NCI-H1930 (cell line): ENCODE results near the gene RIMBP2.

Experiments
- DNase-seq, 2 experiments: peaks; one replicate each; lab custom pipeline; 2025; lab: John Stamatoyannopoulos, UW

RIMBP2 gene

DNA sequence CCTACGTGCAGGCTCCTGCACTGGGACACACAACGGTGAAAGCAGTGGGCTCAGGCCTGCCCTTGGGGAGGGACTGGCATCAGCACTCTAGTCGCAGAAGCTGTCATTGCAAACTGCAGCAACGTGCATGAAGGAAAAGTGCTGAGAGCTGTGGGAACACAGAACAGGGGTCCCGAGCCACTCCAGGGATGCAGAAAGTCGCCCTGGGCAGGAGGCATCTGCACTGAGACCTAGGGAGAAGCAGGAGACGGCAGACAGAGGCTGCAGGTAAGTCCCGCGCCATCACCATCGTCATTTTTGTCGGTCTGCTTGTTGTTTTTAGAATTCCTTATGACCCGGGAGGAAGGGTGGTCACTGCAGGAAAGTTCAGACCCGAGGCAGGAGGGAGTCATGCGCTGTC lies 21.6 kb upstream of the RIMBP2 start:
- DNase-seq, result no peak

DNA sequence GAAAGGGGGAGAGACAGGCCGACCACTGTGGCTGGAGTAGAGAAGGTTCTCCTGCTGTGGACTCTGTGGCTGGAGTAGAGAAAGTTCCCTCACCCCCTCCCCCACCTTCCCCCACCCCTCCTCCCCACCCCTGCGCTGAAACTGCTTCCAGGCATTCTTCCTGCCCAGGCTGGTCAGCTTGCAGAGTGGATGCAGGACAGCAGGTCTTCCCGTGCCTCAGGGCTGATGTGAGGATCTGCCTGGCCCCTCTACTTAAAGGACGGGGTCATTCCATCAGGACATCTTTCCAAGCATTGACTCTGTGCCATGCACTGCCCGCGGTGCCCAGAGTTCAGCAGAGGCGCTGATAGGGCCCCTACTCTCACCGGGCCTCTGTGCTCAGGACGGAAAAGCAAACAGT lies 13.2 kb upstream of the RIMBP2 start:
- DNase-seq, result no peak

DNA sequence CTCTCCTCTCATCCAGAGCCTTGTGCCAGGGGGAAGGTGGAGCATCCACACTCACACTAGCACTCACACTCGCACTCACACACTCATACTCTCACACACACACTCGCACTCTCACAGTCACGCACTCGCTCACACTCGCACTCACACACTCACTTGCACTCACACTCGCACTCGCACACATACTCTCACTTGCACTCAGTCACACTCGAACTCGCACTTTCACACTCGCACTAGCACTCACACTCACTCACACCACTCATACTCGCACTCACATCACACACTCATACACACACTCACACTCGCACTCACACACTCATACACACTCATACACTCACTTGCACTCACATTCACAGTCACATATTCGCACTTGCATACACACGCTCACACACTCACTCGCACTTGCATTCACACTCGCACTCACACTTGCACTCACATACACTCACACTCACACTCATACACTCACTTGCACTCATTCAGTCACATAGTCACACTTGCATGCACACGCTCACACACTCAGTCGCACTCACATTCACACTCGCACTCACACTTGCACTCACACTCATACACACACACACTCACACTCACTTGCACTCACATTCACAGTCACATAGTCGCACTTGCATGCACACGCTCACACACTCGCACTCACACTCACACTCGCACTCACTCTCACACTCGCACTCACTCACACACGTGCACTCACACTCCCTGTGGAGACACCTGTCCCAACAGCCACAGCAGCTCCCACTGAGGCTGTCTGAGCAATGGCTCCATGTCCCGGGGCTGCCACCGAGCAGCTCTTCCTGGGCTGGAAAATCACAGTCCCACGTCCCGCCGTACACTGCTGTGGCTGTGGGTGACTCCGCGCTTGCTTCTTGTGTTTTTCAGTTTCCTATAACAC lies 12.3 kb upstream of the RIMBP2 start:
- no peak for DNase-seq

DNA sequence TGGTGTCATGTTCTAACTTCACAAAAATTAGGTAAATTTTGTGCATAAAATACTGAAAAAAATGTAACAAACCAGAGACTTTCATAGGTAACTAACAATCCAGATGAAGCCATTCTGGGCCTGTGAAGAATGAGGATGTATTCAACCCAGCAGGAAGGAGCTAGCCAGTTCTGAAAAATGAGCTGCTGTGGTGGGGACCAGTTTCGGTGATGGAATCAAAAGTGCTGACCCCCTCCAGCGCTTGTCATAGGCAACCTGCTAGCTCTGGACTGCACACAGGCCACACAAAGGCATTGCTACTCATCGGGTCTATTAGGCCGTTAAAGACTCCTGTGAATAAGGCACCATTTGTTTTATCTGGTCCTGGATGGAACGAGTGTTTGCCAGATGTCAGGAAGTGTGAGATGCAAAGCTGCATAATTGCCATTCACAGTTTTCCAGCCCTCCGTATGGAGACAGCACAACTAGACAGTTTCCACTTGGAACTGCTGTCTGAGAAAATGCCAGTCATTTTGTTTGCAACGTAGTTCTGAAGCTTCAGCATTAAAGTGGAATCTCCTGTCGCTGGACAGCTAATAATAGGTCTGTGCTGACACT lies 3.3 kb upstream of the RIMBP2 start:
- no peak for DNase-seq

DNA sequence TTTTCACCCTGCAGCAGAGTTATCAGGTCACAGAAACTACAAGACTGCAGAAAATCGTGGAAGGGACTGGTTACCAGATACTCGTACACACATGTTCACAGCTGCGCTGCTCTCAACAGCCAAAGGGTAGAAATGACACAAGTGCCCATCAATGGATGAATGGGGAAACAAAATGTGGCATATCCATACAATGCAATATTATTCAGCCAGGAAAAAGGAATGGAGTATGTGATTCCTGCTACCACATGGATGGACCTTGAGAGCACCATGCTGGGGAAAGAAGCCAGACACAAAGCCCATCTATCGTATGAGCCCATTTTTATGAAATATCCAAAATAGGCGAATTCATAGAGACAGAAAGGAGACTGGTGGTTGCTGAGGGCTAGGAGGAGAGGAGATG lies 1.7 kb upstream of the RIMBP2 start:
- no peak for DNase-seq

DNA sequence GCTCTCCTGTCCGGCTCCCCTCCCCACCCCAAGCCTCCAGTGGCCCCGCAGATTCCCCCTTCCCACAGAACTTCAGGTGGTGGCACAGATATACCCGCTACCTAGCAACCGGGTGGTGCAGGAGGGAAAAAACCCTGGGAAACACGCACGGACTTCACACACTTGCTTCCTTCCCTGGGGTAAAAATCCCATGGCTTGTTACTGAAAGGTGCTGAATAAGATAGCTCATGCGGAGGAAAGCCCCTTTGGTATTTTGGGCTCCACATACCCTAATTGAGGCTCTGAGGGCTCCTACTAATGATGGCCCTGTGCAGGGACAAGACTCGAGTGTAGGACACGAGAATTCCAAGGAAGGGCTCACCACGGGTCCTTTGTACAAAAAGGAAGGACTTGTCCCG lies 869 bp upstream of the RIMBP2 start:
- DNase-seq, result no peak

DNA sequence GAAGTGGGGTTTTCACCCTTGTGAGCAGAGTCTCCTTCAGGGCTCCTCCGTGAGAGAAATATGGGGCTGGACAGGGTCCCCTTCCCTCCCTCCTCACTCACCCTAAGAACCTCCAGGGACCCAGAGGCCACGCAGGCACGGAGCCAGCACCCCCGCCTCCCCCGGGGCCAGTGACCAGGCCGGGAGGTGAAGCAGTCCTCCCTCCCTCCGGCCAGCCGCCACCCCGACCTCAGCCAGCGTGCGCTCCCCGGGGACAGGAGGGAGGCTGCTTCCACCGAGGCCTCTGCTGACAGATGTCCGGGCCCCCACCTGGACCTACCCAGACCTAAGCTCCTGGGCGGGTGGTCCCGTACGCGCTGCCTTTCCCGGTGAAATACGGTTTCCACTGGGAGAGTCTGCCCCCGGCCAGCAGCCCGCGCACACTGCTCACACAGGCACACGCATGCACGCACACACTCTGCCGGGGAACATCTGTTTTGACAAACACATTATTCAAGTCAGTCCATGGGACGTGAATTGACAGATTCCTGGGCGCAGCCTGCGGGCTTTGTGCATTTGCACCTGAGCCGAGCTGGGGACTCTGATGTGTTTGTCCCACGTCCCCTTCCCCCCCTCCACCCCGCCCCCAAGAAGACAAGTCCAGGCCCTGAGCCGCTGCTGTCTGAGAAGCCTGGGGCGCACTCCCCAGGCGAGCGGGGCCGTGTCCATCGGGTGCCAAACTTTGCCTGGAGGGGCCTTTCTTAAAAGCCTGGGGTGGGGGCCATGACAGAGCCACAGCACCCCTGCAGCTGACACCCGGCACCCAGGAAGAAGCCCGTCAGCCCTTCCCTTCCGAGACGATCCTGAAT lies 725 bp downstream of the RIMBP2 start:
- DNase-seq, result no peak

DNA sequence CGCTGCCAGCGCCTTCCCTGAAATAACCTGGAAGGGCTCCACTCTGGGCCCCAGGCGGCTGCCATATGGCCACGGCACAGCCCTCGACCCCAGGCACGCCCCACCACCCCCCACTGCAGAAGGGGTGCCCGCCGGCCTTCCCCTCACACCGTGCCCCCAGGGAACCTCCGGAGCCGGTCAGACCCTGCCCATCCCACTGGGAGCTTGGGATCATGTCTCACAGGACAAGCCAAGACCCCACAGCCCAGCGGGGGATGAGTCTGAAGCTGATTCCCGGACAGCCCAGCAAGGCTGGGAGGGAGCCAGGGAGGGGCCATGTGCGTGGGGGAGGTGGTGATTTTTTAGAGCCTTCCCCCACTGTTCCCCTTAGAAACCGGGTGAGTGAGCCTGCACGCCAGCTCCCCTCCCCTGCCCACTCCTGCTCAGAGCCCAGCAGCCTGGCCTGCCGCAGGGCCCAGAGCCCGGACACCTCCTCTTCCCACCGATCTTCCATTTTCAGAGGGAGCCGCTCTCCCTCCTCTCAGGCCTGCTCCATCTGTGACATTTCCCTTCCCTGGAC lies 1.4 kb downstream of the RIMBP2 start:
- no peak for DNase-seq

DNA sequence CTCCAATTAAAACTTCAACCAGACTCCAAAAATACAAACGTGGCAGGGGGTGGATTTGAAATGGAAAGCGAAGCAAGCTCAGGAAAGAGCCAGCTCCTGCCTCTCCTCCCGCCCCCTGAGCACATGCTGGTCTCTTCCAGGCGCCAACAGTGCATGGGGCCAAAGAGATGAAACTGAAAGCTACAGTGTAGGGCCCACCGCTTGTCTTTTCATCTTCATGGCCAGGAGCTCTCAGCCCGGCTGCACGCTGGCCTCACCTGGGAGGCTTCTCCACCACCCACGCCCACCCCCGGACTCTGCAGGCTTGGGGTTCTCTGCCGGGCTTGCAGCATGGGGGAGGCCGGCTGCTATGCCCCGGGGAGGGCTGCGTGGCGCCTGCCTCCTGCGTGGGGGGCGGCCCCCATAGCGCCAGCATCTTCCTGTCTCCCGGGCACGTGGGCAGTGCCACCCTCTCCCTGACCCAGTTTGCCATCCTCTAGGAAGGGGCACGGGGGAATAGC lies 2.0 kb downstream of the RIMBP2 start:
- DNase-seq, result no peak

DNA sequence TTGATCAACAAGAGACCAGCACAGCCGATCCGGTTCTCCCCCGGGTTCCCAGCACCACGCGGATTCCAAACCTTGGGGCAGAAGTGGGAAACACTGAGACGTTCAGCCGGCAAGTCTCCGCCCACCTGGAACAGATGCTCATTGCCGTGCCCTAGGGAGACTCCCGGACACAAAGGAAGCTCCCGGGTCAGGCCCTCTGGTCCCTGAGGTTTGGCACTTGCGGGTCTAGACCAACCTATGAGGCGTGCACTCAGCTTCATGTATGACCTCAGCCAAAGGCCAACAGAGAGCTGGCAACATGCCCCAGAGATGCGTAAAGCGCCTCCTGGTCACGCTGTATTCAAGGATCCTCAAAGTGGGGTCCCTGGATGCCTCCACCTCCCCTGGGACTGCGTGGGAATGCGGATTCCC lies 2.5 kb downstream of the RIMBP2 start:
- DNase-seq, result no peak

DNA sequence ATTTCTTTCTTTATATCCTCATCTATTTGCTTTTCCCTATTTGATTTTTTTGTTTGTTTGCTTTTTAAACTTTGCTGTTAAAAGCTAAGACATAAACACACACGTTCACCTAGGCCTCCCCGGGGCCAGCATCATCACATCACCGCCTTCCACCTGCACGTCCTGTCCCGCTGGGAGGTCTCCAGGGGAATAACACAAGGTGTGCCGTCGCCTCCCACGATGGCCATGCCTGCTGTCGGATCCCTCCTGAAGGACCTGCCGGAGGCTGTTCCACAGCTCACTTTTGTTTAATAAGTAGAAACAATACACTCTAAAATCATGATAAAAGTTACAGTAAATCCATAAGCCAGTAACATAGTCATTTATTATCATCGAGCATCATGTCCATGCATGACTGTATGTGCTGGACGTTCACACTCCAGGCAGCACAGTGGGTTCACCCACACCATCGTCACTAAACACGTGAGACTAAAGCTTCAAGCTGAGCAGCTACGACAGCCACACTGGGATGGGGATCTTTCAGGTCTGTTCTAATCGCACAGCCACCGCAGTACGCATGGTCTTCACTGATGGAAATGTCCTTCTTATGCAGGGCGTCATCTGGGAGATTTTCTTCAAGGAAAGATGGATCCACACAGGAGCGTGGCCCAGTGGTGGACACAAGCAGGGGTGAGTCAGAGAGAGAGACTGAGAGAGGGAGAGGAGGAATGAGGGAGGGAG lies 3.6 kb downstream of the RIMBP2 start:
- no peak for DNase-seq

DNA sequence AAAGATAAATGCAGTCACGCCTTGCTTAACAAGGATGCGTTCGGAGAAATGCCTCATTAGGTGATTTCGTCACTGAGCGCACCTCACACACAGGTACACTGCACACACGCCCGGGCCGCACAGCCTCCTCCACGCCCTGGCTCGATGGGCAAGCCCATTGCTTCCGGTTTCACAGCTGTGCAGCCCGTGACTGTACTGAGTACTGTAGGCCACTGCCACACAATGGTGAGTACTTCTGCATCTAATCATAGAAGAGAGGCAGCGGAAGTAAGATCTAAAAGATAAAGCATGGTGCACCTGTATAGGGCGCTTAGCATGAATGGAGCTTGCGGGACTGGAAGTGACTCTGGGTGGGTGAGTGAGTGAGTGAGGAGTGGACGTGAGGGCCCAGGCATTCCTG lies 4.3 kb downstream of the RIMBP2 start:
- DNase-seq, result no peak

DNA sequence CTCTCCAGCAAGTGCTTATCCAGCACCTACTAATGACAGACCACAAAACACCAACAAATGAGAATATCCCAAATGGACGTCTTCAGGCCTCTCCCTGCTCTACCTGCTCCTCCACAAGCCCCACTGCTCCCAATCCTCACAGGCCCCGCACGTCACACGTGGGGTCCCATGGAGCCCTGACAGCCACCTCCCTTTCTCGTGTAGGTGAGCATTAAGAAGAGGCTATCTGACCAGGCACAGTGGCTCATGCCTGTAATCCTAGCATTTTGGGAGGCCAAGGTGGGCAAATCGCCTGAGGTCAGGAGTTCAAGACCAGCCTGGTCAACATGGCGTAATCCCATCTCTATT lies 5.4 kb downstream of the RIMBP2 start:
- no peak for DNase-seq

DNA sequence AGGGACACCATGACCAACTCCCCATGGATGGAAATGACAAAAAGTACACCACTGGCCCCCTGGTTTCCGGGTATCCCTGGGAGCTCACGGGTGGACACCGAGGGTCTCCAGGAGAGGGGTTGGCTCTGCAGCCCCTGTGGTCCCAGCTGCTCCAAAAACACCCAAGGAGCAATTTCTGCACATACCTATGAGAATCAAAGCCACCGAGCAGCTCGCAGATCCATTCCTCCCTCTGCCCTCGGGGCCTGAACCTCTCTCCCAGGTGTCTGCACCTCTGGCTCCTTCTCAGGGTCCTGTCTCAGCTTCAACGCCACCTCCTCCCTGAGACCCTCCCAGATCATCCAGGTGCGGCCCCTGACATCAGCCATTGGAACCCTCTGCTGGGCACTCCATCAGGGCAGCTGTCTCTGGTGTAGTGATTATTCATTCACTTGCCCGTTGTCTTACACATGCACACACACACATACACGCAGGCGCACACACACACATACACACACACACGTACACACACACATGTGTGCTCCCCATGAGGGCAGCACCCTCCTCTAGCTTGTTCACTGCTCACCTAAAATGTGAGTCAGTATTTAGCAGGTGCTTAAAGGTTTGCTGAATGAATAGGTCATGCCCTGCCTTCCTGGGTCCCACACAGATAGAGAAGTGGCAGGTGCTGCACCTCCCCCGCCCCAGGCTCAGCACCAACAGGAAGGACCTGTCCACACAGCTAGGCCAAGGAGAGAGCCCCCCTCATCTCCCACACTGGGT lies 5.9 kb downstream of the RIMBP2 start:
- no peak for DNase-seq

DNA sequence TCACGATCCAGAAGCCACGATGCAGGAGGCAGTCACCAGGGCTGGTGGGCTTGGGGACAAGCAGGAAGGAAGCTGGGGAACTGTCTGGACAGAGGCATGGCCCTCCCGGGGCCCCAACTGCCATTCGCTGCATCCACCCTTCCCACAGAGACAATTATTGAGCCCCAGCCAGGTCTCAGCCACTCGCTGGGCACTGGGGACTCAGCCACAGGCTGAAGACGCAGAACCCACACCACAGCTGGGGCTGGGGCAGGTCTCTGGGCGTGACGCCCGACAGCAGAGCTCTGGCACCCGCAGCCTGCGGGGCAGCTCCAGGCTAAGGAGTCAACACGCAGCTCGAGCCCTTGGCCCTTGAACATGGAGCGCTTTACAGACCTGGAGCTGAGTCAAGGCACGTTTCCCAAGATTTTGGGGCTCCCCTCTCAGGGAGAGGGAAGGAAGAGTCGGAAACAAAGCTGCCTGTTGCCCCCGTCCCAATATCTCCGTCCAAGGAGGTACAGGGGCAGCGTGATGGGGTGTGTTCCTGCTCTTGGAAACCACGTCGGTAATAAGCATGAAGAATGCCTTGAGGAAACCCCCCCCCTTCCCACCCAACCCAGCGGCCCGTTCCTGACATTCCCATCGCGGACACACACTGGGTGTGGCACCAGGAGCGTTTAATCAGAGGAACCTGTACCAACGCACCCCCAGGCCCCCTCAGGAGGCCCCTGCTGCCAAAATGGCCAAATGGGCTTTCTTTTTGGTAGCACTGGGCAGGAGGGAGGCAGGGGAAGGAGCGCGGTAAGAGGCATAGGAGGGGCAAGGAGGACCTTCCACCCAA lies 6.7 kb downstream of the RIMBP2 start:
- DNase-seq, result no peak

DNA sequence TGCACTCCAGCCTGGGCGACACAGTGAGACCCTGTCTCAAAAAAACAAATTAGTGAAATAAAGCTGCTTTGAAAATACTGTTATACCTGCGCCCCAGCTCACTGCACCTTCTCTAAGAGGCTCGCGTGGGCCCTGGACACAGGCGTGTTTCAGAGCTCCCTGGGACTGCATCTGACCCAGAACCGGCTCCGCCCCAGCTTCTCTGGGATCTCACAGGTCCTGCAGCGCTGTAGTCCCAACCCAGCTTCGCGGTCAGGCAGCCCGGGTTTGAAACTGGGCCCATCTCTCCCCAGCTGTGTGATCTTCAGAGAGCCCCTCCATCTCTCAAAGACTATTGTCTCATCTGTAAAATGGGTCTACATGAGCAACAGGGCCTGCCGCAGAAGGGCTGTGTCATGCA lies 7.5 kb downstream of the RIMBP2 start:
- no peak for DNase-seq

DNA sequence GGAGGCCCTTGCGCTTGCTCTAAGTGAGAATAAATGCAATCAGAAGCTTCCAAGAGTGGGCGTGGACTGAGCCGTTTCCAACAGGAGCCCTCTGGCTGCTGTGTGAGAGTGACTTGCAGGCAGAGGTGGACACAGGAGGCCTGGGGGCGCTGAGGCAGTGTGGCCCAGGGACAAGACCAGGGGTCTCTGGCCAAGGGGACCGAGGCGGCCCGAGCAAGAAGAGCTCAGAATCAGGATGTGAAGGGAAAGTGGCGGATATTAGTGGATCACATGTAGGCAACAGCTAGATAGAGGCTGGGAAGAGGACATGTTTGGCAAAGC lies 8.6 kb downstream of the RIMBP2 start:
- DNase-seq, result no peak

DNA sequence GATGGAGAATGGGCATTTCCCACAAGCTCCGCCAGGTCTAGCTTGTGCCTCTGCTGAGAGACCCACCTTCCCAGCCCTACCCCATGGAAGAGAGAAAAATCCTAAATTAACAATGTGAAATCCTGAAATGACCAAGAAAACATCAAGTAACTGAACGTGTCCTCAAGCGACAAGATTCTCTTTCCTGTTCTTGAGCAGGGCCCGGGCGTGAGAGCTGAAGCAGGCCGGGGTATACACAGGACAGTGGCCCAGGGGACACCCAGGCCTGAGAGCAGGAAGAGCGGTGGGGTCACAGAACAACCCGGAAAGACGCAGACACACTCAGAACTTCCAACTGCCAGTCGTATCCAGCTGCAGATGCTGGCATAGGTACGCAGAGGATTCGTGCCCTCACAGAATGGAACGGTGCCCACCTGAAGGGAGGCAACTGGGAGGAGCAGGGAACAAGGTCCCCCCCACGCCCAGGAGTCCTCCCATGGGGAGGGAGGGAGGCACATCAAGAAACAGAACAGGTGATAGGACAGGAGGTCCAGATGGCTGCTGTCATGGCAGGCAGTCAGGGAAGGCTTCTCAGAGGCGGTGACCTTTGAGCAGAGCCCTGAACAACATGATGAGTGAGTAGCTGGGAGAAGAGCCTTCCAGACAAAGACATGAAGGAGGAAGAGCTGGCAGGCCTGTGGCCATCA lies 9.1 kb downstream of the RIMBP2 start:
- DNase-seq, result no peak

DNA sequence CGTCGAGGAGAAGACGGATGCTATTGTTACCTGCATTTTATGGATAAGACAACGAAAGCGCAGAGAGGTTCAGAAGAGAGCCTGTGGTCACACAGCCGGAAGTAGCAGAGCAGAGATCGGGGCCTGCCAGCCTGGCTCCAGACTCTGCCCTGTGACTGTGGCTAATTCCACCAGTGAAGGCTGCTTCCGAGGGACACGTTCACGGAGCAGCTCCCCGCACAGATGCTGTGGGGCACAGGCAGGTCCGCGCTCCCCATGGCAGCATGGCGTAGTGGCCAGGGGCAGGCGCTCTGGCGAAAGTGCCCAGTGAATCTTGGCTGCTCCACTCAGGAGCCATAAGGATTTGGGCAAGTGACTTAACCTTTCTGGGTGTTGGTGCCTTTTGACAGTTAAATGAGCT lies 9.8 kb downstream of the RIMBP2 start:
- no peak for DNase-seq
